SK-N-SH treated with all-trans-retinoic acid at 6 μM for 48 hours (cell line): ENCODE data around the gene CASKIN1.

Experiments used
- ESRRG ChIP-seq: fragments of 250-450 bp; sonication (Bioruptor Pico); IDR thresholded peaks from 2 replicates; pipeline ENCODE4 v1.6.1; 2021; ENCODE audit warnings: mild to moderate bottlenecking
- RARB ChIP-seq: fragments of 250-450 bp; sonication (Bioruptor Pico); IDR thresholded peaks from 2 replicates; pipeline ENCODE4 v1.8.0; 2021; ENCODE audit warnings: mild to moderate bottlenecking, moderate library complexity

DNA sequence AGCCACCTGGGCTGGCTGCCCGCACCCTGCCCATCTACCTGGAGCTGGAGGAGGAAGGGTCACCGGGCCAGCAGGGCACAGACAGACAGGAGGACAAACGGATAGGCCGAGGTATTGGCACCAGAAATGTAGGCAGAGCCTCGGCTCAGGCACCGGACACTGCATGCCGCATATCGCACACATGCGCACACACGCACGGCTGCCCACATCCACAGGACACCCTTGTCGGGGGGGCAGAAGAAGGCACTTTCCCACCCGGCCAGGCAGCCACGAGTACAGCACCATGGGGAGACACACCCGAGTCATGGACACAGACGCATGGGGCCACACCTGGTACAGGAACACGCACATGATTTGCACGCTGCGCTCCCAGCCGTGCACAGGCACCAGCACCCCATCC lies 14.5 kb downstream of the CASKIN1 start:
- no peak for TF ChIP-seq RARB
- TF ChIP-seq ESRRG (CRISPR knock-in tag) = no peak
